PFSK-1 (cell line): ENCODE measurements around the gene RPL22L1.

Experiments used
- FOXP2 ChIP-seq: optimal IDR thresholded peaks from 2 replicates; pipeline ENCODE3; 2011; ENCODE audit warnings: borderline replicate concordance, control low read depth, inconsistent platforms; ENCODE audit not compliant: insufficient read depth; ENCODE audit errors: extremely low read length, extremely low read depth
- POLR2AphosphoS5 ChIP-seq: IDR thresholded peaks from 2 replicates; pipeline ENCODE4 v1.6.1; 2012; ENCODE audit warnings: low read depth, mild to moderate bottlenecking, control low read depth, low read length, moderate library complexity
- REST ChIP-seq, 2 experiments: IDR thresholded peaks; 2 replicates each; pipeline versions ENCODE4 v1.6.1 to v1.8.0; 2011 to 2012; ENCODE audit warnings: low read depth in 2 of 2, low read length in 2 of 2, control low read depth in 1 of 2, inconsistent platforms in 1 of 2, mild to moderate bottlenecking in 1 of 2, moderate library complexity in 1 of 2; ENCODE audit not compliant: insufficient read depth in 1 of 2
- SIN3A ChIP-seq: IDR thresholded peaks from 2 replicates; pipeline ENCODE4 v1.6.1; 2012; ENCODE audit warnings: mild to moderate bottlenecking, low read length, moderate library complexity, borderline replicate concordance; ENCODE audit not compliant: insufficient read depth
- TAF1 ChIP-seq: IDR thresholded peaks from 2 replicates; pipeline ENCODE4 v1.6.1; 2012; ENCODE audit warnings: low read length, control low read depth, borderline replicate concordance; ENCODE audit not compliant: insufficient read depth

The RPL22L1 gene

DNA sequence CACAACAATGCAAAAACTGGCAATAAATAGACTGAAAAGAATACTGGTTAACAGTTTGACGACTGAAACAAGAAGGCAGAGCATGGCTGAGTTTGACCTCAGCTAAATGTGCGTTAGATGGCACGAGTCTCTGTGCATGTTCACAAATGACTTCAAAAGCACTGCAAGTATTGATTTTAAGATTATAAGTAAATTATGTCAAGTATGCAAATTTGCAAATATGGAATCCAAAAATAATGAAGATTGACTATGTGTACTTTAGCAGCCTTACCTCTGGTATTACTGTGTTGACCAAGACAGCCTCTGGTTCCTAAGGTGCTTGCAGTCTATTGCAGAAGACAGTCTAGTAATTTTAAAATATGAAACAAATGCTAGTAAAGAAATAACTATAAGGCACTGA lies 41.1 kb upstream of the RPL22L1 start:
- TF ChIP-seq TAF1 (no peak), POLR2AphosphoS5 (no peak), REST (IDR thresholded peaks at IDR 0.05; ENCODE audit: insufficient read depth in 1 of 2, low read depth in 2 of 2, low read length in 2 of 2) (no peak), SIN3A (no peak), FOXP2 (no peak)

DNA sequence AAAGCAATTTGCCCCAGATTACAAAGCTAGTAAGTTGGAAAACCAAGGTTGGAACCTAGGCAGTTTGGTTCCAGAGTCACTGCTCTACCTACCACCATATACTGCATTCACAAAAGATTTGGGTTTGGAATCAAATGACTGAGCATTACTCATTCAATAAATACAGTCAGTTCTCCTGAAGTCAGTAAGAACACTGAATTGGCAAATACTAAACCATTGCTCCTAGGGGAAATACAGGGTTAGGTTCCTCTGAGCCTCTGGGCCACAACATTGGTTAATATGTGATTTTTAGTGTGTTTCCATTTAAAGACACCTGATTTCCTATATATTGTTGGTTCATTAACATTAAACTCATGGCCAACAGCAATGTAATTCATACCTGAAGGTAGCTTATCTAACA lies 40.5 kb upstream of the RPL22L1 start:
- no peak for TF ChIP-seq POLR2AphosphoS5
- TF ChIP-seq TAF1, result no peak
- TF ChIP-seq REST (IDR thresholded peaks at IDR 0.05; ENCODE audit: insufficient read depth in 1 of 2, low read depth in 2 of 2, low read length in 2 of 2), result no peak
- TF ChIP-seq FOXP2, result no peak
- no peak for TF ChIP-seq SIN3A

DNA sequence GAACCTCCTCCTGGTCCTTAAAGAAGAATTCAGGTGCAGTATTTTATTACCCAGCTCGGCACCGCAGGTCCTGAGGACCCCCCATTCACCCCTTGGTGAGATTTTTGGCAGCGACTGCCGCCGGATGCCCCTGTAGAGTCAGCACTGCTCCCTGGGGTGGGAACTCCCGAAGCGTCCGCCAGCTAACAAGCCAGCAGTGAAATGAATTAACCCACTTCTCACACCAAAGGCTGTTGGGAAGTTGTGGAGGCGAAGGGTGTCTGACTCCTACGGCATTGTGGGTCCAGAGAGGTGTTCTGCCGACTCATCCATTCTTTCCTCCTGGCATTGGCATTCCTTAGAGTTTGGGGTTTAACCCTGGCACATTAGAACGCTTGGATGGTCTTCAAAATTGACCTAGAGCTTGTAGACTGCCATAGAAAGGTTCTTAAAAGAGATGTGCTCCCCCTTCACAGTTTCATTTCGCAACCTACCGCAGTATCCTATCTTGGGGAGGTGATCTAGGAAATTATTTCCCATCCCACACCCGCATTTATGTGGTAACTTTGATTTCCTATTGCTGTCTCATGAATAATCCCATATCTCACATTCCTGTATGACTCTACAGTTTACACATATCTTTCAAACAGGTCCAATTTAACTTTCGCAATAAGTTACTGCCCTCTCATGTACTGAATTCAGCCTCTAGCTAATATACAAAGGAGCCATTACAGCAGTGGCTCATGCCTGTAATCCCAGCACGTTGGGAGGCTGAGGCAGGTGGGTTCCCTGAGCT lies 39.3 kb upstream of the RPL22L1 start:
- no peak for TF ChIP-seq POLR2AphosphoS5
- no peak for TF ChIP-seq TAF1
- no peak for TF ChIP-seq SIN3A
- no peak for TF ChIP-seq FOXP2
- no peak for TF ChIP-seq REST (IDR thresholded peaks at IDR 0.05; ENCODE audit: insufficient read depth in 1 of 2, low read depth in 2 of 2, low read length in 2 of 2)

DNA sequence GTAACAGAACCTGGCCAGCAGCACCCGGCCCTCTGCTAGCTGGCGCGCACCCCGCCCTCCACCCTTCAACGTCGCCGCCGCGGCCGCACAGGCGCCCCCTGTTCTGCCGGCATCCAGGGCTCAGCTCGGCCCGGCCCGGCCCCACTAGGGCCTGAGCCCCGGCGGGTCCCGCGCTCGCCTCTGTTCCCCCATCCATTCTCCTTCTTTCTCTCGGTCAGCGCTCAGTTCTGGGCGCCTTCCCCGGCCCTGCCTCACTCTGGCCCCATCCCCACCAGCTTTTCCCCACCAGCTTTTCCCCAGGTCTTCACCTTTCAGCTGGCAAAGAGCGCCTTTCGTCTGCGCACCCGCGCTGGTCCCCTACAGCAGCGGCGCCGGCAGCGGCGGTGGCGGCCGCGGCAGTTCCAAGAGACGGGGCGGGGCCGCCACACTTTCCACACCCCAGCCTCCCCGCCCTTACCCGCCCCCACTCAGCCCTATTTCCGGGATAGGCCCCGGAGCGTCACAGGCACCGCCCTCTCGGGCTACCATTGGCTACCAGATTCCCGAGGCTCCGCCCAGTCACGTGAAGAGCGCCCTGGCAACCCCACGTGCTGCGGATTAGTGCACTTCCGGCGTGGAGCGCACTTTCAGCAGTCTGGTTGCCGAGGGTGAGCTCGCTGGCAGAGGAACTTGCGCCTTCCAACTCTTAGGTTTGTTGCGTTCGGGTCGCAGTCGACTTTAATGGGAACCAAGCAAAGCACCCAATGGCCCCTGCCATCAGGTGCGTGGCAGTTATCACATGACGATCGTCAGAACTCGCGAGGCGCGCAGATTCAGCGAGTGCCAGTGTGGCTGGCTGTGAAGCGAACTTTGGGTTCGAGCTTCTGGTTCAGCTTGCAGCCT lies 38.5 kb upstream of the RPL22L1 start, which contains the start of gene EIF5A2:
Gene EIF5A2 (minus strand): TSS at position 403 of the 882 bp plus-strand sequence. CDS start 831 bp downstream, outside the sequence.
- TF ChIP-seq TAF1, result no peak
- no peak for TF ChIP-seq REST (IDR thresholded peaks at IDR 0.05; ENCODE audit: insufficient read depth in 1 of 2, low read depth in 2 of 2, low read length in 2 of 2)
- TF ChIP-seq POLR2AphosphoS5, result no peak
- no peak for TF ChIP-seq FOXP2
- no peak for TF ChIP-seq SIN3A
